PFSK-1 (cell line): ENCODE measurements around the gene SCGB1D4.

Source experiments
- FOXP2 ChIP-seq: optimal IDR thresholded peaks from 2 replicates; pipeline ENCODE3; 2011; ENCODE audit warnings: borderline replicate concordance, control low read depth, inconsistent platforms; ENCODE audit not compliant: insufficient read depth; ENCODE audit errors: extremely low read length, extremely low read depth
- POLR2AphosphoS5 ChIP-seq: IDR thresholded peaks from 2 replicates; pipeline ENCODE4 v1.6.1; 2012; ENCODE audit warnings: low read depth, mild to moderate bottlenecking, control low read depth, low read length, moderate library complexity
- REST ChIP-seq, 2 experiments: IDR thresholded peaks; 2 replicates each; pipeline versions ENCODE4 v1.6.1 to v1.8.0; 2011 to 2012; ENCODE audit warnings: low read depth in 2 of 2, low read length in 2 of 2, control low read depth in 1 of 2, inconsistent platforms in 1 of 2, mild to moderate bottlenecking in 1 of 2, moderate library complexity in 1 of 2; ENCODE audit not compliant: insufficient read depth in 1 of 2
- SIN3A ChIP-seq: IDR thresholded peaks from 2 replicates; pipeline ENCODE4 v1.6.1; 2012; ENCODE audit warnings: mild to moderate bottlenecking, low read length, moderate library complexity, borderline replicate concordance; ENCODE audit not compliant: insufficient read depth
- TAF1 ChIP-seq: IDR thresholded peaks from 2 replicates; pipeline ENCODE4 v1.6.1; 2012; ENCODE audit warnings: low read length, control low read depth, borderline replicate concordance; ENCODE audit not compliant: insufficient read depth

GRCh38 chr11:62345861-62346260 lies 47.0 kb upstream of the SCGB1D4 start:
- TF ChIP-seq POLR2AphosphoS5: no peak
- no peak for TF ChIP-seq REST (IDR thresholded peaks at IDR 0.05; ENCODE audit: insufficient read depth in 1 of 2, low read depth in 2 of 2, low read length in 2 of 2)
- TF ChIP-seq TAF1: no peak
- no peak for TF ChIP-seq SIN3A
- TF ChIP-seq FOXP2: no peak
